Smooth muscle cell (in vitro differentiated cells): ENCODE data around the gene FGF19. TPM values are rescaled to one million over a fixed set of nuclear protein-coding genes. Genes with fewer than 3 reads are reported as not detected.

Experiments
- DNase-seq: peaks from one replicate; lab custom pipeline; 2025; ENCODE audit not compliant: unreplicated experiment; lab: John Stamatoyannopoulos, UW
- H2AFZ ChIP-seq: fragments of 200-600 bp; sonication (generic); 2 replicates; pipeline ENCODE4 v1.6.0; 2016; ENCODE audit warnings: antibody characterized with exemption, low read depth, mild to moderate bottlenecking
- H3F3A ChIP-seq: fragments of 200-600 bp; sonication (generic); 2 replicates; pipeline ENCODE4 v1.6.0; 2017; ENCODE audit warnings: antibody characterized with exemption, low read depth
- H3K27ac ChIP-seq: fragments of 200-600 bp; sonication (generic); 2 replicates; pipeline ENCODE4 v1.5.1; 2016; ENCODE audit warnings: low read depth, mild to moderate bottlenecking
- H3K27me3 ChIP-seq: fragments of 200-600 bp; sonication (generic); 2 replicates; pipeline ENCODE4 v1.6.1; 2016; ENCODE audit warnings: low read depth, mild to moderate bottlenecking
- H3K36me3 ChIP-seq: fragments of 200-600 bp; sonication (generic); 2 replicates; pipeline ENCODE4 v1.5.1; 2016; ENCODE audit warnings: low read depth
- H3K4me1 ChIP-seq: fragments of 200-600 bp; sonication (generic); 2 replicates; pipeline ENCODE4 v1.5.1; 2016; ENCODE audit warnings: low read depth
- H3K4me2 ChIP-seq: fragments of 200-600 bp; sonication (generic); 2 replicates; pipeline ENCODE4 v1.6.0; 2016; ENCODE audit warnings: mild to moderate bottlenecking
- H3K4me3 ChIP-seq: fragments of 200-600 bp; sonication (generic); 2 replicates; pipeline ENCODE4 v1.5.1; 2016; ENCODE audit warnings: mild to moderate bottlenecking
- H3K79me2 ChIP-seq: fragments of 200-600 bp; sonication (generic); 2 replicates; pipeline ENCODE4 v1.6.0; 2016; ENCODE audit warnings: low read depth, mild to moderate bottlenecking
- H3K9ac ChIP-seq: fragments of 200-600 bp; sonication (generic); 2 replicates; pipeline ENCODE4 v1.6.0; 2016; ENCODE audit warnings: low read depth
- H3K9me3 ChIP-seq: fragments of 200-600 bp; sonication (generic); replicated peaks from 2 replicates; pipeline ENCODE4 v1.5.1; 2016; ENCODE audit warnings: low read depth
- H4K20me1 ChIP-seq: fragments of 200-600 bp; sonication (generic); 2 replicates; pipeline ENCODE4 v1.6.0; 2016; ENCODE audit warnings: low read depth
- WGBS: methylation state at CpG from one replicate; pipeline ENCODE4 v1.1.7; 2016; ENCODE audit warnings: low lambda C conversion rate; 5-methylcytosine and 5-hydroxymethylcytosine counted together
- polyA plus RNA-seq: library from polyadenylated mRNA; unstranded; fragments of >200 nt; fragmentation: Nextera tagmentation; extraction: Ambion mirVana; gene quantifications from 2 replicates; pipeline ENCODE4 v1.2.1, GENCODE V29; 2016
- total RNA-seq: library from RNA; depleted of rRNA; stranded (reverse); fragments of >200 nt; gene quantifications from 2 replicates; pipeline ENCODE4 v1.2.3, GENCODE V29; 2014
- TF ChIP-seq, protein P1 (sequence below): fragments of 200-600 bp; sonication (generic); IDR thresholded peaks from 2 replicates; pipeline ENCODE4 v1.5.1; 2017; ENCODE audit warnings: borderline replicate concordance, mild to moderate bottlenecking, antibody characterized with exemption; ENCODE audit not compliant: insufficient read depth, poor library complexity, severe bottlenecking

The FGF19 gene
- total and polyA plus RNA-seq, 2 experiments from 2014 or later, result not detected

DNA sequence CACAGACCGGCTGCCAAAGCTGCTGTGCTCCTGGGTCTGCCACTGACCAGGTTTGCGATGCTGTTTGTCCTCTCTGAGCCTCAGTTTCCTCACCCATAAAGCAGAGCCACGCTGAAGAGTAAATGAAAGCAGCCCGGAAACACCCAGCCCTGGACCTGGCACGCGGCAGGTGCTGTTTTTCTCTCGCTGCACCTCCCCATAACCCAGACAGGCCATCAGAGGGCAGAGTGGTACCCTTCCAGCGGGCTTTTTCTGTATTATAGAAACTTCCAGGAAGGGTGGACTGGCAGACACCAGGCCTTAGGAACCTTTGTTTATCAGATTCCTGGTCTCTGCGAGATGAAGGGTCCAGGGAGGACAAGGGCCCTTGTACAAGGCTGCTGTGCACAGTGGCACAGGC lies 17.9 kb upstream of the FGF19 start:
- H2AFZ ChIP-seq, result no peak overlapping the region
- no peaks in the 10 kb centered on the region for H4K20me1 ChIP-seq
- H3K4me3 ChIP-seq, result no peak overlapping the region
- no peak overlapping the region for H3K9ac ChIP-seq
- H3F3A ChIP-seq, result no peaks in the 10 kb centered on the region
- TF ChIP-seq, protein P1, sequence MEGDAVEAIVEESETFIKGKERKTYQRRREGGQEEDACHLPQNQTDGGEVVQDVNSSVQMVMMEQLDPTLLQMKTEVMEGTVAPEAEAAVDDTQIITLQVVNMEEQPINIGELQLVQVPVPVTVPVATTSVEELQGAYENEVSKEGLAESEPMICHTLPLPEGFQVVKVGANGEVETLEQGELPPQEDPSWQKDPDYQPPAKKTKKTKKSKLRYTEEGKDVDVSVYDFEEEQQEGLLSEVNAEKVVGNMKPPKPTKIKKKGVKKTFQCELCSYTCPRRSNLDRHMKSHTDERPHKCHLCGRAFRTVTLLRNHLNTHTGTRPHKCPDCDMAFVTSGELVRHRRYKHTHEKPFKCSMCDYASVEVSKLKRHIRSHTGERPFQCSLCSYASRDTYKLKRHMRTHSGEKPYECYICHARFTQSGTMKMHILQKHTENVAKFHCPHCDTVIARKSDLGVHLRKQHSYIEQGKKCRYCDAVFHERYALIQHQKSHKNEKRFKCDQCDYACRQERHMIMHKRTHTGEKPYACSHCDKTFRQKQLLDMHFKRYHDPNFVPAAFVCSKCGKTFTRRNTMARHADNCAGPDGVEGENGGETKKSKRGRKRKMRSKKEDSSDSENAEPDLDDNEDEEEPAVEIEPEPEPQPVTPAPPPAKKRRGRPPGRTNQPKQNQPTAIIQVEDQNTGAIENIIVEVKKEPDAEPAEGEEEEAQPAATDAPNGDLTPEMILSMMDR, result peak; percentile 13
- no peaks in the 10 kb centered on the region for H3K9me3 ChIP-seq
- H3K27me3 ChIP-seq, result peaks cover 15% of the 10 kb centered on the region
- no peaks in the 10 kb centered on the region for H3K79me2 ChIP-seq
- DNase-seq, result no peak
- H3K27ac ChIP-seq, result no peak overlapping the region
- 66% methylated on average over 9 of the region's 9 CpGs for WGBS
- H3K36me3 ChIP-seq, result no peaks in the 10 kb centered on the region
- no peaks in the 10 kb centered on the region for H3K4me1 ChIP-seq
- no peak overlapping the region for H3K4me2 ChIP-seq

DNA sequence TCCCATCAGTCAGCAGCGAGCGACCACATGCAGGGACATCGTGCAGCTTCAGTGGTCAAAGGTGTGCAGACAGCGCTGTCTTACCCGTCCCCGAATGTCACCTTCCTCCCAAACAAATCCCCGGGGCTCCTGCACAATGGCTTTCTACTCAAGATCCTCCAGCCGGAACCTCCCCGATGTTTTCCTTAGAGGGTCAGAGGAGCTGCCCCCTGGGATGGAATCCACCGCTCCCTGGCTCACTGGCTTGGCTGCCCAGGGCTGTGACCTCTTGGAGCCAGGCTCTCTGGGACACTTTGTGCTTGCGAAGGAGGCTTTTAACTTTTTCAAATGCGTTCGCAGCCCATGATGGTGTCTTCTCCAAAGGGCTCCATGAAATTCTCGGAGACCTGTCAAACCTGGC lies 17.3 kb upstream of the FGF19 start:
- H3K79me2 ChIP-seq, result no peaks in the 10 kb centered on the region
- 87% methylated on average over 14 of the region's 14 CpGs for WGBS
- H3K4me1 ChIP-seq, result no peaks in the 10 kb centered on the region
- no peaks in the 10 kb centered on the region for H3F3A ChIP-seq
- no peaks in the 10 kb centered on the region for H3K36me3 ChIP-seq
- no peak overlapping the region for H3K9ac ChIP-seq
- no peaks in the 10 kb centered on the region for H4K20me1 ChIP-seq
- DNase-seq, result no peak
- no peak overlapping the region for H2AFZ ChIP-seq
- peaks cover 15% of the 10 kb centered on the region for H3K27me3 ChIP-seq
- TF ChIP-seq, protein P1, result no peak
- no peaks in the 10 kb centered on the region for H3K9me3 ChIP-seq
- H3K27ac ChIP-seq, result no peak overlapping the region
- H3K4me3 ChIP-seq, result no peak overlapping the region
- H3K4me2 ChIP-seq, result no peak overlapping the region

DNA sequence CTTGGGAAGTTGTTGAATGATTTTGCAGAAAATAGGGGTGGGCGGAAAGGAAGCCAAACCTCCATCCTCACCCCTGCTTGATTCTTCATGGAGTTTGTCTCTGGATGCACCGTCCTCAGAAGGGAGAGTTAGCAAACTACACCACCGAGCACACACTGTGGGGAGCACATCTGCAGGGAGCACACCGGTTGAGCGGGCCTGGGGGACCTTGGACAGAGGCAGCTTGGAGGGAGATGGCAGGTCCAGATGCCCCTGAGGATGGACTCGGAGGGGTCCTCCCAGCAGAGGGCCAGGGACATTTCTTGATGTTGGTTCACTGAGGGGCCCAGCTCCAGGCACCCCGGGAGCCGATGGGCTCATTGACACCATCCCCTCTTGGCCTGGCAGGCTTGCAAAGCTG lies 15.1 kb upstream of the FGF19 start:
- whole genome bisulfite sequencing, result 90% methylated on average over 8 of the region's 8 CpGs
- H3K27me3 ChIP-seq, result peaks cover 15% of the 10 kb centered on the region

DNA sequence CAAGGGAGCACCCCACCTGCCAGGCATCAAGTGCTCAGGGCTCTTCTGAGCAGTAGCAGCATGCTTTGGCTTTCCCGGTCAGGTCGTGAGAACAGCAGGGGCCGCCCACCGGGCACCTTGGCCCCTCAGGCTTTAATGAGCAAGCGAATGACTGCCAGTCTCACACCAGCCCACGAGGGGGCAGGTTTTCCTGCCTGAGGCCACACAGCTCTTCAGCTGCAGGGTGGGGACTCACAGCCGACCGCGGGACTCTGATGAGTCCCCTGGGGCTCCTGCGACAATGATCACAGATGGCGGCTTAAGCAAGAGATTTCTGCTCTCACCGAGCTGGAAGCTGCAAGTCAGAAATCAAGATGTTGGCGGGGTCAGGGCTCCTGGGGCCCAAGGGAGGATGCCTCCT lies 14.3 kb upstream of the FGF19 start:
- Histone ChIP-seq H3K27ac (no peak overlapping the region), H3K9me3 (no peaks in the 10 kb centered on the region), H2AFZ (peak overlapping the region; percentile 7), H3K4me1 (no peaks in the 10 kb centered on the region), H3K9ac (no peak overlapping the region), H4K20me1 (no peaks in the 10 kb centered on the region), H3K27me3 (peaks cover 15% of the 10 kb centered on the region), H3K36me3 (no peaks in the 10 kb centered on the region), H3F3A (no peaks in the 10 kb centered on the region), H3K4me2 (no peak overlapping the region), H3K79me2 (no peaks in the 10 kb centered on the region), H3K4me3 (no peak overlapping the region)
- no peak for DNase-seq
- TF ChIP-seq, protein P1, result peak; percentile 74
- WGBS, result 3% methylated on average over 13 of the region's 13 CpGs

More for the DNA sequence above, 15.1 kb upstream of the FGF19 start:
- Histone ChIP-seq H2AFZ (no peak overlapping the region), H4K20me1 (no peaks in the 10 kb centered on the region), H3K9me3 (no peaks in the 10 kb centered on the region), H3K4me3 (no peak overlapping the region), H3K79me2 (no peaks in the 10 kb centered on the region), H3K9ac (no peak overlapping the region), H3F3A (no peaks in the 10 kb centered on the region), H3K4me2 (no peak overlapping the region), H3K4me1 (no peaks in the 10 kb centered on the region), H3K36me3 (no peaks in the 10 kb centered on the region), H3K27ac (no peak overlapping the region)
- DNase-seq, result no peak
- TF ChIP-seq, protein P1, result no peak
